Peyer's patch (tissue), 4 donors: Measurements from ENCODE around the gene MXD4. TPM values are rescaled to one million over a fixed set of nuclear protein-coding genes. Genes with fewer than 3 reads are reported as not detected.

ENCODE experiments used
- DNase-seq, 3 donors: peaks; one replicate each; pipeline ENCODE4 v3.0.0-alpha.2; 2017 to 2019
- H3K27ac ChIP-seq, 4 donors: fragments of 200-600 bp; sonication (generic); one replicate each; pipeline ENCODE4 v1.5.1; 2016 to 2019
- H3K27me3 ChIP-seq, 2 donors: fragments of 200-600 bp; sonication (generic); one replicate each; pipeline ENCODE4 v1.5.1; 2019
- H3K36me3 ChIP-seq, 3 donors: fragments of 200-600 bp; sonication (generic); one replicate each; pipeline ENCODE4 v1.5.1; 2016 to 2019
- H3K4me1 ChIP-seq, 4 donors: fragments of 200-600 bp; sonication (generic); one replicate each; pipeline ENCODE4 v1.5.1; 2016 to 2019
- H3K4me3 ChIP-seq, 4 donors: fragments of 200-600 bp; sonication (generic); 1 replicate in 3 of 4; 2 replicates in 1 of 4; pipeline ENCODE4 v1.5.1; 2016 to 2019; ENCODE audit warnings: mild to moderate bottlenecking in 1 of 4
- H3K9me3 ChIP-seq, 4 donors: fragments of 200-600 bp; sonication (generic); one replicate each; pipeline ENCODE4 v1.5.1; 2016 to 2019; ENCODE audit warnings: mild to moderate bottlenecking in 1 of 4
- CTCF ChIP-seq, 6 experiments: fragments of 450-650 bp in 4 of 6; fragments of 200-600 bp in 2 of 6; sonication (generic) in 1 of 6; IDR thresholded peaks; one replicate each; pipeline ENCODE4 v1.5.1; 2017 to 2019; ENCODE audit warnings: antibody characterized with exemption in 6 of 6, mild to moderate bottlenecking in 3 of 6, moderate library complexity in 1 of 6
- POLR2A ChIP-seq, 2 donors: fragments of 450-650 bp; IDR thresholded peaks; one replicate each; pipeline ENCODE4 v1.5.1; 2017; ENCODE audit warnings: antibody characterized with exemption in 2 of 2, mild to moderate bottlenecking in 2 of 2, moderate library complexity in 2 of 2
- total RNA-seq, 4 donors: library from RNA; depleted of rRNA; stranded (reverse); fragments of >200 nt; gene quantifications; one replicate each; pipeline ENCODE4 v1.1.0, GENCODE V29; 2016

MXD4 gene
- total RNA-seq, 4 donors from 2014 or later, result 28.9 to 52.5 (median 44.0) TPM

GRCh38 chr4:2272828-2273120, 10.9 kb upstream of the MXD4 start:
- no peak overlapping the region for H3K27ac ChIP-seq
- H3K4me3 ChIP-seq, result no peak overlapping the region
- H3K4me1 ChIP-seq, result no peaks in the 10 kb centered on the region
- H3K36me3 ChIP-seq, result peaks cover 0 to 23% (median 0%) of the 10 kb centered on the region in 3 donors
- no peak for DNase-seq
- H3K9me3 ChIP-seq, result no peaks in the 10 kb centered on the region
- no peak for TF ChIP-seq CTCF (IDR thresholded peaks at IDR 0.05)
- TF ChIP-seq POLR2A (IDR thresholded peaks at IDR 0.05), result no peak
- H3K27me3 ChIP-seq, result no peaks in the 10 kb centered on the region

GRCh38 chr4:2272026-2272827, 10.3 kb upstream of the MXD4 start:
- no peak for DNase-seq
- H3K27me3 ChIP-seq, result no peaks in the 10 kb centered on the region
- H3K36me3 ChIP-seq, result peaks cover 0 to 23% (median 0%) of the 10 kb centered on the region in 3 donors
- no peaks in the 10 kb centered on the region for H3K4me1 ChIP-seq
- TF ChIP-seq CTCF (IDR thresholded peaks at IDR 0.05), result no peak
- TF ChIP-seq POLR2A (IDR thresholded peaks at IDR 0.05), result no peak
- no peak overlapping the region for H3K4me3 ChIP-seq
- H3K9me3 ChIP-seq, result no peaks in the 10 kb centered on the region
- no peak overlapping the region for H3K27ac ChIP-seq

- Histone ChIP-seq H3K36me3 (peaks cover 0 to 23% (median 0%) of the 10 kb centered on the region in 3 donors), H3K27ac (no peak overlapping the region), H3K4me3 (no peak overlapping the region), H3K4me1 (no peaks in the 10 kb centered on the region), H3K9me3 (no peaks in the 10 kb centered on the region), H3K27me3 (no peaks in the 10 kb centered on the region)
- DNase-seq, result no peak
- no peak for TF ChIP-seq POLR2A (IDR thresholded peaks at IDR 0.05)
- TF ChIP-seq CTCF (IDR thresholded peaks at IDR 0.05), result no peak
Measured at GRCh38 chr4:2271279-2272025, 9.5 kb upstream of the MXD4 start.

GRCh38 chr4:2270341-2271165, 8.6 kb upstream of the MXD4 start:
- Histone ChIP-seq H3K27me3 (no peaks in the 10 kb centered on the region), H3K4me1 (peaks cover 0 to 6% (median 1%) of the 10 kb centered on the region in 4 donors), H3K4me3 (no peak overlapping the region), H3K9me3 (no peaks in the 10 kb centered on the region), H3K36me3 (peaks cover 0 to 23% (median 0%) of the 10 kb centered on the region in 3 donors), H3K27ac (no peak overlapping the region)
- TF ChIP-seq POLR2A (IDR thresholded peaks at IDR 0.05) (no peak), CTCF (IDR thresholded peaks at IDR 0.05) (no peak)
- DNase-seq, result no peak

DNA sequence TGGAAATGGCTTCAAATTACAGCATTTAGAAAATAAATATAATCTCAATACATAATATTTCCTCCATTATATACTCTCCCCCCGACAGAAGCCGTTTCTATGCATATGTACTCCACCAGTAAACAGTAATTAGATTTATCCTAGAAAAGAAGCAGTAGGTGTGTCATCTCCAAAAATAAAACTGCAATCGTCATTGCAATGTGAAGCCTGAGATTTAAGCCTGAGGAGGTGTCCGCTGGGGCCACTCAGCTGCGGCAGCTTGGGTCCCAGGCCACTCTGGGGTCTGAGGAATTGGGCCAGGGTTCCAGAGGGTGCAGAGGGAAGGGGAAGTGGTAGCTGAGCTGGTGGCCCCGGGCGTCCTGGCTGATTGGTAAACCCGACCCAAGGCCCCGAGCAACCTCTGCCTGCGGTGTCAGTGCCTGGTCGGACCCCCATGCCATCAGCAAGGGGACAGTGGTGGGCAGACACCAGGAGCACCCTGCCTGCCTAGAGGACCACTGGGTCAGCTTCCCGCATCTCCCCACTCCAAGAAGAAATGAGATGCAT, 7.8 kb upstream of the MXD4 start:
- no peak for DNase-seq
- Histone ChIP-seq H3K27me3 (no peaks in the 10 kb centered on the region), H3K9me3 (no peaks in the 10 kb centered on the region), H3K27ac (no peak overlapping the region), H3K4me3 (no peak overlapping the region), H3K4me1 (peaks cover 0 to 7% (median 1%) of the 10 kb centered on the region in 4 donors), H3K36me3 (peaks cover 0 to 23% (median 0%) of the 10 kb centered on the region in 3 donors)
- TF ChIP-seq CTCF (IDR thresholded peaks at IDR 0.05) (no peak), POLR2A (IDR thresholded peaks at IDR 0.05) (no peak)
